Mucosa of gallbladder (tissue), 1 donor: Measurements from ENCODE around the gene NEURL3. TPM values are rescaled to one million over a fixed set of nuclear protein-coding genes. Genes with fewer than 3 reads are reported as not detected.
"Not testable (repeated sequence)": the region's sequence is repeated elsewhere in the genome, so short reads cannot be mapped to it uniquely, and the experiment has no call there.

Experiments used
- DNase-seq: peaks from one replicate; pipeline ENCODE4 v3.0.0-alpha.2; 2020; ENCODE audit warnings: low spot score
- total RNA-seq: library from RNA; stranded (reverse); gene quantifications from one replicate; pipeline ENCODE4 v1.2.1, GENCODE V29; 2021
- donor health status: DM: no; HTN: no; CAD: no.

NEURL3 gene
- total RNA-seq, 1 donor from 2014 or later: 3.7 TPM

GRCh38 chr2:96506907-96507240, 1.7 kb upstream of the NEURL3 start:
- no peak for DNase-seq

- no peak for DNase-seq
Observed at GRCh38 chr2:96506016-96506906, 1.1 kb upstream of the NEURL3 start.

GRCh38 chr2:96503637-96504243, 1.4 kb downstream of the NEURL3 start:
- DNase-seq: no peak

- DNase-seq: no peak
Observed at GRCh38 chr2:96502891-96503636, 2.1 kb downstream of the NEURL3 start.

GRCh38 chr2:96501886-96502810, 3.0 kb downstream of the NEURL3 start:
- no peak for DNase-seq

- peak; percentile 9 for DNase-seq
Observed at GRCh38 chr2:96501471-96501874, 3.7 kb downstream of the NEURL3 start.

GRCh38 chr2:96500385-96501066, 4.6 kb downstream of the NEURL3 start:
- peak; percentile 6 for DNase-seq

GRCh38 chr2:96499061-96499960, 5.8 kb downstream of the NEURL3 start:
- no peak for DNase-seq

GRCh38 chr2:96498611-96499010, 6.5 kb downstream of the NEURL3 start:
- not testable (repeated sequence) for DNase-seq

- no peak for DNase-seq
Observed at GRCh38 chr2:96498021-96498431, 7.1 kb downstream of the NEURL3 start.

GRCh38 chr2:96495982-96496629, 9.1 kb downstream of the NEURL3 start:
- no peak for DNase-seq

GRCh38 chr2:96494188-96494587, 11.0 kb downstream of the NEURL3 start:
- no peak for DNase-seq

- DNase-seq: no peak
Observed at GRCh38 chr2:96493072-96493471, 12.1 kb downstream of the NEURL3 start.

- DNase-seq: no peak
Observed at GRCh38 chr2:96491860-96492497, 13.2 kb downstream of the NEURL3 start.

GRCh38 chr2:96489663-96490062, 15.5 kb downstream of the NEURL3 start:
- no peak for DNase-seq

GRCh38 chr2:96489261-96489660, 15.9 kb downstream of the NEURL3 start:
- DNase-seq: no peak

GRCh38 chr2:96486696-96487095, 18.5 kb downstream of the NEURL3 start:
- DNase-seq: no peak

- DNase-seq: peak; percentile 76
Observed at GRCh38 chr2:96485751-96486651, 19.2 kb downstream of the NEURL3 start.
